ENCODE results near the gene KCNJ9.

The KCNJ9 gene

GRCh38 chr1:160064746-160065145 lies 16.6 kb upstream of the KCNJ9 start:
- FAIRE-seq (no peak), DNase-seq (ENCODE audit: insufficient read length, low spot score) (no peak)

GRCh38 chr1:160066829-160067745 lies 14.3 kb upstream of the KCNJ9 start:
- DNase-seq (ENCODE audit: insufficient read length, low spot score) = no peak
- FAIRE-seq = no peak

DNA sequence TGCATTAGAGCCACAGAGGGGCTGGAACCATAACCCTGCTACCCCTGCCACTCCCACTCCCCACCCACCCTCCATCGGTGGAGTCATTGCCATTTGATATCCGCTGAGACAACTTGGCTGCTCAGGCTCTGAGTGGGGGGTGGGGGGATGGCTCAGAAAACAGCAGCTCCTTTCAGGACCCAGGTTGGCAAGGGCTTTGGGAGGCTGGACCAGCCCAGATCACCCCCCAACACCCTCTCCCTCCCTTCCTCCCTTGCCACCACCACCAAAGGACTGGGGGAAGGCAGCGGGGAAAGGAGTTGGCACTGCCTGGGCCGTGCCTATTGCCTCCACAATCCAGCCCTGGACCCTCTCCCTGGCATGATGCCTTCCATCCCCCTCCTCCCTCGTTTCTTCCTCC lies 13.1 kb upstream of the KCNJ9 start:
- no peak for DNase-seq (ENCODE audit: insufficient read length, low spot score)
- FAIRE-seq = no peak

DNA sequence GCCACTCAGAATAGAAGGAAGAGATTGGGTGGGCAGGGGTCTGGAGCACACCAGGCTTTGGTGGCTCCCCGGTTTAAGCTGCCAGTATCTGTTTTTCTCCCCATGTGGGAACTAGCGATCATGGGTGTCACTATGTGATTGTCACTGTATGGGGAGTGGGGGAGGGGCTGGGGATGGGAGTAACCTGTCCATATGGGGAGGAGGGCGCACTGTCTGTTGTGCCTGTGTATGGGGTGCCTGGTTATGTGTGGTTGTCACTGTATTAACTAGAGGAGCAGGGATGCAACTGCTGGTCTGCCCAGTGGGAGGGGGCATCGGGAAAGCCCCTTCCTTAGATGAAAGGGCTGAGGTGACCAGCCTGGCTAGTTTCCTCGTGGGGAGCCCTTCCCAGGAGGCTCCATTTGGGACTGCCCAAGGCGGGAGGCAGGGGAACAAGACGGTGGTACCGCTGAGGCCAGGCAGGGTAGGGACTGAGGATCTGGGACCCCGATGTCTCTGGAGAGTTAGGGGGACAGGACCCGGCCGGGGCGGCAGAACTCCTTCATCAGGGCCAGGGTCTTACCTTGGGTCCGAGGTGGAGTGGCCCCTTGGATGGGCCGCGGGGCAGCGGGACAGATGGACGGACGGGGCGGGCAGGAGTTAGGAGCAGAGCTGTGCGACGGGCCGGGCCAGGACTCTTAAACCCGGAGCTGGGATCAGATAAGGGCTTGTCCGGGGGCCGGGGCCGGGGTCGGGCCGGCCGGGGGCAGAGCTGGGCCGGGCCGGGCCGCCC lies 11.7 kb upstream of the KCNJ9 start, which contains the start of gene KCNJ10:
Gene KCNJ10, minus strand, starts transcription at position 701 of the 772 bp plus-strand sequence. CDS start 27,628 bp downstream, outside the sequence.
- DNase-seq (ENCODE audit: insufficient read length, low spot score) (no peak), FAIRE-seq (no peak)

DNA sequence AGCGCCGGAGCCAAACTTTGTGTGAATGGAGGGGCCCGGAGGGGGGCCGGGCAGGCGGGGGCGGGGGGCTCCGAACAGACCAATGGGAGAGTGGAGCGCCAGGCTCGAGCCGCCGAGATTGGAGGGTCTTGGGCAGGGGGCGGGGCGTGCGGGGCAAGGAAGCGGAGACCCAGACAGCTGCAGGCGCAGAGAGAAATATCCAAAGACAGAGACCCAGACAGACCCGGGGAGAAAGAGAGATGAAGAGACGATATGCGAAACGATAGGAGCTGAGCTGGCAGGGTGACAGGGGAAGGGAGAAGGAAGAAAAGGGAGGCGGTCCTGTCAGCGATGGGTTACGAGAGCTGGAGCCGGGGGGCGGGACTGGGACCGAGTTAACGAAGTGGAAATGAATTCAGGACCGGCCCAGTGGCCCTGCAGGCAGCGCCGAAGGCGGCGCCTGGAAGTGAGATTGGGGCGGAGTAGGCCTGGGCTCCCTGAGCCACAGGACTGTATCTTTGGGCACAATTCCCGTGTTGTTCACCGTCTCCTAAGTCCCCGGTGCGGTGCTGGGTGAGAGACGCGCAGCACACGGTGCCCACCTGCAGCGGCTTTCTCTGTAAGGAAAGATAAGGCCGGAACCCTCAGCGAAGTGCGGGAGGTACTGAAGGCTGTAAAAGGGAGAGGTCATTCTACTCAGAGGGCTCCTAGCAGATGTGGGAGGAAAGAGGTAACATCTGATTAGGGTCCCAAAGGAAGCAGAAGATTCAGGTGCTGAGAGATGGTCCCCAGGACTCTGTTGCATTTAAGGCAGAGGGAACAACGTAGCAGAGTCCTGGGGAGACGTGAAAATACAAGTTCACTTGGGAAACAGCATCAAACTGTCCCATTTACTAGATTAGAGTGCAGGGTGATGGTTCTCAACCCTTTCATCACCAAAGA lies 10.8 kb upstream of the KCNJ9 start:
- FAIRE-seq (no peak), DNase-seq (ENCODE audit: insufficient read length, low spot score) (peak; percentile 28)

DNA sequence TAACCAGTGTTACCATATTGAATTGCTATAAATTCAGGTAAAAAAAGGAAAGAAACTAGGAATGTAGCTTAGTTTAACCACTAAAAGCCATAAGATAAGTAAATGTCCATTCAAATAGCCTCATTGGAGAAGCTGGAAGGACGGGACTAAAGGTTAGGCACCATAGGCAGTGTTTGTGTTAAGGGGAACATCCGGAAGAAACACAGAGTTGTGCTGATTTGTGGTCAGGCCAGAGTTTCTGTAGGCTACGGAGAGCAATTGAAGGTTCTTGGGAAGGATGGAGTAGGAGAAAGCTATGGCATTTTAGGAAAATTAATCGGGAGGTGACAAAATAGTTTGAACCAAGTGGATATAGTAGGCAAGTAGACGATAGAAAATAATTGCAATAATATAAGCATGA lies 10.0 kb upstream of the KCNJ9 start:
- DNase-seq (ENCODE audit: insufficient read length, low spot score) (no peak), FAIRE-seq (peak; percentile 53)

DNA sequence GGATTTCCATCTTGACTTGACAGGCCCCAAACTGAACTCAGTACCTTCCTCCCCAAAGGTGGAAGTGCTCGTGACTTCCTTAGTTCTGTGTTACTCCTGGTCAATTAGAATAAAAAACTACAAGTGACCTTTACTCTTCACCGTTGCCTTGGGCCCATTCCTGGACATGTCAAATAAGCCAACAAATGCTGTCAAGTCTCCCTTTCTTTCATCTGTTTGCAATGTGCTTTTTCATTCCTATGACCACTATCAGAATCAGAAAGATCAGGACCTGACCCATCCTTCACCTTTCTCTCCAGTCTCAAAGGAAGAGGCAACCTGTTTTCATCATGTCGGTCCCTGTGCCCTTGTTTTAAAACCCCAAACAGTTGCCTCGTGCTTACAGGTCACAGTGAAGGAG lies 6.5 kb upstream of the KCNJ9 start:
- no peak for FAIRE-seq
- DNase-seq (ENCODE audit: insufficient read length, low spot score) = no peak

GRCh38 chr1:160075836-160076235 lies 5.5 kb upstream of the KCNJ9 start:
- DNase-seq (ENCODE audit: insufficient read length, low spot score) = no peak
- FAIRE-seq = no peak

- no peak for FAIRE-seq
- no peak for DNase-seq (ENCODE audit: insufficient read length, low spot score)
Measured at GRCh38 chr1:160076295-160076694, 5.0 kb upstream of the KCNJ9 start.

DNA sequence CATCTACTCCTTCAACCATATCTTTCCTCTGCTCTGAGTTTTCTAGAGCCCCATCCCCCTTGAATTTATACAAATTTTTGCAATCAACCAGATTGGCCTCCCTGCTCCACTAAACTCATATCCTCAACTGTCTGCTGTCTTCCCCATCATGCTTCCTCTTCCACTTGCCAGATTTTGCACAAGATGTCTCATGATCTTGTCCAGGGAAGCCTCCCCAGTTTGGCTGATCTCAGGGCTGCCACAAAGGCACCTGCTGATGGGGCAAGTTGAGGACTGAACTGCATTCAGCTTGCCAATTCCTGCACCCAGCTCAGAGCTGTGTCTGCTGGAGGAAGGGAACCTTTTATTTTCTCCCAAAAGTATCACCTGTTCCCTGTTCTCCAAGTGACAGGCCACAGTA lies 3.9 kb upstream of the KCNJ9 start:
- no peak for FAIRE-seq

GRCh38 chr1:160078512-160079195 lies 2.7 kb upstream of the KCNJ9 start:
- DNase-seq (ENCODE audit: insufficient read length, low spot score) = peak; percentile 65
- FAIRE-seq = no peak

More for the DNA sequence above, 3.9 kb upstream of the KCNJ9 start:
- no peak for DNase-seq (ENCODE audit: insufficient read length, low spot score)

DNA sequence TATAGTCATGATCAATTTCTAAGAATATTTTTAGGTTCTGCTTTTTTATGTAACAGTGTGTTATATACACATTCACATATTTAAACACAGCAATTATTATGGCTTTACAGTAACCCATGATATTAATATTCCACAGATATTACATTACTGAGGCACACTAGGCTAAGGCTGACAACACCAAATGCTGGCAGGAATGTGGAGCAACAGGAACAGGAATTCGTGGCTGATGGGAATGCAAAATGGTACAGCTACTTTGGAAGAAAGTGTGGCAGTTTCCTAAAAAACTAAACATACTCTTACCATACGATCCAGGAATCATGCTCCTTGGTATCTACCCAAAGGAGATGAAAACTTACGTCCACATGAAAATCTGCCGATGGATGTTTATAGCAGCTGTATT lies 1.9 kb upstream of the KCNJ9 start:
- DNase-seq (ENCODE audit: insufficient read length, low spot score) = no peak
- FAIRE-seq = no peak

DNA sequence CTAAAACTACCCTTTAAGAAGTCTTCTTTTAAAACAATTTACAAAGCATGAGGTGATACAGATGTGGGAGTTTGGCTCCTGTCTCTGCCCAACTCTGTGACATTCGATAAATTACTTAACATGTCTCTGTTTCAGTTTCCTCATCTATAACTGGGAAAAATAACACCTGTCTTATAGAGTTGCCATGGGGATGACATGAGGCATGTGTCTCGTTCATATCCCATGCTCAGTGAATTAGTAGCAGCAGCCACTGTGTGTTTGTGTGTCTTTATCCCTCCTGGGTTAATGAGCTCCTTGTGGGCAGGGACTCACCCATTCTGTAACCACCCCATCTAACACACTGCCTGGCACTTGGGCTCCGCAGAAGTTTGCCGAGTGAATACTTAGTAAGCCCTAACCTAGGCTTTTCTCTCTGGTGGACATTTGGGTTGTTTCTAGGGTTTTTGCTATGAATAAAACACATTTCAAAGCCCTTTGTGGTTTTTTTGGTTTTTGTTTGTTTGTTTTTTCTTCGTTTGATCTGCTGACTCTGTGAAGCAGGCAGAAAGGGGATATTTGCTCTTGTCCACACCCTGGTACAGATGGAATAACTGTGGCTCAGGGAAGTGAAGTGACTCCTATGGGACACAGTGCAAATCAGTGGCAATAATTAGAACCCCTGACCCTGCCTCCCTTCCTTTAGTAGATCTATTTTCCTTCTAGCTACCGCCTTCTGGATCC lies 797 bp upstream of the KCNJ9 start:
- DNase-seq (ENCODE audit: insufficient read length, low spot score) (no peak), FAIRE-seq (no peak)

- FAIRE-seq (no peak), DNase-seq (ENCODE audit: insufficient read length, low spot score) (no peak)
Measured at GRCh38 chr1:160082487-160082886, 1.1 kb downstream of the KCNJ9 start.

GRCh38 chr1:160082926-160083325 lies 1.6 kb downstream of the KCNJ9 start:
- DNase-seq (ENCODE audit: insufficient read length, low spot score) (no peak), FAIRE-seq (no peak)

DNA sequence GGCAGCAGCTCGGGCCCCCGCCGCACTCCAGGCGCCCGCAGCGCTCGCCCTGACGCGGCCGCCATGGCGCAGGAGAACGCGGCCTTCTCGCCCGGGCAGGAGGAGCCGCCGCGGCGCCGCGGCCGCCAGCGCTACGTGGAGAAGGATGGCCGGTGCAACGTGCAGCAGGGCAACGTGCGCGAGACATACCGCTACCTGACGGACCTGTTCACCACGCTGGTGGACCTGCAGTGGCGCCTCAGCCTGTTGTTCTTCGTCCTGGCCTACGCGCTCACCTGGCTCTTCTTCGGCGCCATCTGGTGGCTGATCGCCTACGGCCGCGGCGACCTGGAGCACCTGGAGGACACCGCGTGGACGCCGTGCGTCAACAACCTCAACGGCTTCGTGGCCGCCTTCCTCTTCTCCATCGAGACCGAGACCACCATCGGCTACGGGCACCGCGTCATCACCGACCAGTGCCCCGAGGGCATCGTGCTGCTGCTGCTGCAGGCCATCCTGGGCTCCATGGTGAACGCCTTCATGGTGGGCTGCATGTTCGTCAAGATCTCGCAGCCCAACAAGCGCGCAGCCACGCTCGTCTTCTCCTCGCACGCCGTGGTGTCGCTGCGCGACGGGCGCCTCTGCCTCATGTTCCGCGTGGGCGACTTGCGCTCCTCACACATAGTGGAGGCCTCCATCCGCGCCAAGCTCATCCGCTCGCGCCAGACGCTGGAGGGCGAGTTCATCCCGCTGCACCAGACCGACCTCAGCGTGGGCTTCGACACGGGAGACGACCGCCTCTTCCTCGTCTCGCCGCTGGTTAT lies 2.8 kb downstream of the KCNJ9 start:
- FAIRE-seq (peak; percentile 77), DNase-seq (ENCODE audit: insufficient read length, low spot score) (peak; percentile 88)

- FAIRE-seq = no peak
Measured at GRCh38 chr1:160084771-160085321, 3.5 kb downstream of the KCNJ9 start.

More at GRCh38 chr1:160084771-160085321, 3.5 kb downstream of the KCNJ9 start:
- DNase-seq (ENCODE audit: insufficient read length, low spot score) = no peak

Data from GM19239 (cell line).